HT1080 (cell line): ENCODE results near the gene TPX2. TPM values are rescaled to one million over a fixed set of nuclear protein-coding genes. Genes with fewer than 3 reads are reported as not detected.

Source experiments
- DNase-seq: peaks from one replicate; pipeline ENCODE4 v3.0.0-alpha.2; 2015; ENCODE audit warnings: low read depth
- total RNA-seq: library from RNA; depleted of rRNA; stranded (reverse); fragments of >200 nt; shearing (Covaris generic); gene quantifications from 2 replicates; pipeline ENCODE4 v1.2.3, GENCODE V29; 2014

Gene TPX2
- total RNA-seq, 1 experiment from 2014 or later: 183 TPM

DNA sequence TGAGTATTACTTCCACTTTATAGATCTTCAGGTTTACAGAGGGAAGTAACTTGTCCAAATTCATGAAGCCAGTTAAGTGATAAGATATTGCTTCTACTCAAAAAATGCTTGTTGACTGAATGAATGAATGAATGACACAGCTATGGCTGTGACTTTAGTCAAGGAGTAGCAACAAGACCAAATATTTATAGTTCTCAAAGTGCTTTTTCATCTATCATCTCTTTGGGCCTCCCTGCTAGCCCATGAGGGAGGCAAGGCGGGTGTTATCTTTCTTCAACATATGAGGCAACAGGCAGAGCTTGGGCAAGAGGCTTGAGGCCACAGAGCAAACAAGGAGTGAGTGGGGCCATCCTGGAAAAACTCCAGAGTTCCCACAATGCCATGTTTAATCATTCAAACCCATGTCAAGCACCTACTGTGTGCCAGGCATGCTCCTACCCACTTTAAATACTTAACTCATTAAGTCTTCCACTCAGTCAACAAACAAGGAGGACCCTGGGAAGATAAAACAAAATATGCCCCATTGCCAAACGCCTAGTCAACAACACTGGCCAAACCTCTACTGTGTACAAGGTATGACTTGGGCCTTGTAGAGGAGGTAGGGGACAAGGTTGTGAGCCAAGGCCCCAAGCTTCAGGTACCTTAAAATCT, 32.4 kb upstream of the TPX2 start:
- no peak for DNase-seq

DNA sequence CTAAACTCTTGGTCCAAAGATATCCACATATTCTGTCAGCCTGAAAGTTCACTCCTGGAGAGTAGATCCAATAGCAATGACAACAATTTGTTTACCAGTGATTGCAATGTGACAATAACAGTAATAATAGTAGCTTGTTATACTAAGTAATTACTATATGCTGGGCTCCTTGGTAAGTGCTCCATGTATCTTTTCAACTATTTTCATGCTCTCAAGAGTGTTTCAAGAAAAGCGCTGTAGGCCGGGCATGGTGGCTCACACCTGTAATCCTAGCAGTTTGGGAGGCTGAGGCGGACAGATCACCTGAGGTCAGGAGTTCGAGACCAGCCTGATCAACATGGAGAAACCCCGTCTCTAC, 31.9 kb upstream of the TPX2 start:
- no peak for DNase-seq

DNA sequence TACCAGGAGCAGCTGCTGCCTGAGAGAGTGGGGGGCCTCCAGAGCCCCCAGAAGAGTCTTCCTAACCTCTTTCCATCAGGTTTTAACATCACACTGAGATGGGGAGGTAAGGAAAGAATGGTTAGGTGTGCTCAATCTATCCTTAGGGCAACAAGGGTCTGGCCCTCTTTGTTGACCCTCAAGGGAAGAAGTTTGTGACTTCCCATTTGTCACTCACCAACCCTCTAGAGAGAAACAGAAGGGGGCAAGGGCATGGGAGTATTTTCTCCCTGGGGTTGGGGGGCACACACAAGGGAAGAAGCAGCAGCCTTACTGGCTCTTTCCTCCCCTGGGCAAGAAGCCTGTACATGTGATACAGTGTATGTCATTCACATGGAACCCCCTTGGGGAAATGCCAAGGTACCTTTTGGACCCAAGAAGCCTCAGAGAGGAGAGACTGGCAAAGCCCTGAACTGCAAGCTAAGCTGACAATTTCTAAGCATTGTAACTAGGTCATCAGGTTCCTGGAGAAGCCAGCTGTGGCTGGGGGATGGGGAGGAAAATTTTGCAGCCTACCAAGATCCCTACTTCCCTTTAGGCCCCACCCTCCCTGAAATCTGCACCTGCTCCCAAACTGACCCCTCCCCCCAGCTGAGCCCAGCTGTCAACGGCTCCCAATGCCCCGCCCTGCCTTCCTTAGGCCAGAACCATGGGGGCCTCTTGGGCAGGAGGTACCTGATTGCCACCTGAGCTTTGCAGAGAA, 30.9 kb upstream of the TPX2 start:
- no peak for DNase-seq

DNA sequence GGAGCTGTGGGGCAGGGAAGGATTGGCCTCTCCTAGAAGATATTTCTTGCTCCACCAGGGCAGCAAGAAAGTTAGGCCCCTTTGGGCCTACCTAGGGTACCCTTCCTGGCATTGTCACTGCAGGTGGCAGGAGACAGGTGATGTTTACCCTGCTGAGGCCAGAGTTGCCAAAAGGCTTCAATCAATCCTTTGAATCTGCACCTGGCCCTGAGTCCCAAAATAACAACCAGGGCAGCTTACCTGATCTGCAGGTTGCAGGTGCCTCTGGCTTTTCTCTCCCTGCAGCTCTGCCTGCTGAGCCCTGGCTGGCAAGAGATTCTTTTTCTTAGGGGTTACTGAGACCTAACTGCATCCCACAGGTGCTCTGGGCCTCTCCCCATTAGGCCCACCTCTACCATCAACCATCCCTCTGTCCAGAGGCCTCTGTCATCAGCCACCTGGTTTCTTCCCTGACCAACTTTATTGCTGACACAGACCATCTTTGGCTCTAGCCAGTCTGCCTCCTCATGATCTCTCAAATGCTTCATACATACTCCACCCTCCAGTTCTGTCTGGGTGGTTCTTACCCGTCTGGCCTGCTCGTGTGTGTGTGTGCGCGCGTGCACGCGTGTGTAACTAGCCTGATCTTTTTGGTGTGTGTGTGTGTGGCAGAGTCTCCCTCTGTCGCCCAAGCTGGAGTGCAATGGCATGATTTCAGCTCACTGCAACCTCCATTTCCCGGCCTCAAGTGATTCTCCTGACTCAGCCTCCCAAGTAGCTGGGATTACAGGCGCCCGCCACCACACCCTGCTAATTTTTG, 30.2 kb upstream of the TPX2 start:
- no peak for DNase-seq

DNA sequence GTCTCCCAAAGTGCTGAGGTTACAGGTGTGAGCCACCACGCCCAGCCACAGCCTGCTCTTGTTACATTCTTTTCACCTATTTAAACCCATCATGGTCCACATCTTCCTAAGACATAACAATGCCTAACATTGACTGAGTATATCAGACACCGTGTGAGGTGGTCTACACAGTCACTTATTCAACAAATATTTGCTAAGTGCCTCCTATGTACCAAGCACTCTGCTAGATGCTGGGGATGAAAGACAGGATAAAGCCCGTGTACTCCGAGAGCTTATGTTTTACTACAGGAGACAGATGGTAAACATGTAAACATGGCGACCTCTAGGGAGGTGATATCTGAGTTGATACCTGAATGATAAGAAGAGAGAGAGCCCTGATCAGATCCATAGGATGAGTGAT, 29.2 kb upstream of the TPX2 start:
- DNase-seq: no peak

DNA sequence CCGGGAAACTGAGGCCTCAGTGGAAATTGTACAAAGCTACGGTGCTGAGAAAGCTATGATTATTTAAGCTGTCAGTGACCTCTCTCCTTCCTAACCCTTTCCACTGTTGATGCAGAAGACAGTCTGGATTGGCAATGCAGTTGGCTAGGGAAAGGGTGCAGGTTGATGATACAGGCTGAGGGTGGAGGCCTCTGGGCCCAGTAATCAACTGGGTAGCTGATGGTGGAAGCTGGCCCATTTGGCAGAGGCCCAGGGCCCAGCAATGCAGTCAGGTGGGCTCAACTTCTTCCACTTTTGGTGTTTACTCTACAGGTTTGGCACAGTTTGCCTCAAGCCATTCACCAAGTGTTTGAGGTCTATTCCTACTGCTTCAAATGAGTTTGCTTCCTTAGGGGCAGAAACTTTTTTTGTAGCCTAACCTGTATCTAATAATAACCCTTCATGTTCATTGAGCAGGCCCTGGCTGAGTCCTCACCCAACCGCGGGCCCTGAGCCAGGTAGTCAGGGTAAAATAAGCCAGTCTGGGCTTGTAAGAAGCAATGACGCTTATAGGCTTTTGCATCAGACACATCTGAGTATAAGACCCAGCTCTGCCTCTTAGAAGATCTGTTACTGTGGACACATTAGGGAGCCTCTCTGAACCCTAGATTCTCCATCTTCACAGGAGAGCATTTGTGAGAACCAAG, 28.5 kb upstream of the TPX2 start:
- no peak for DNase-seq

DNA sequence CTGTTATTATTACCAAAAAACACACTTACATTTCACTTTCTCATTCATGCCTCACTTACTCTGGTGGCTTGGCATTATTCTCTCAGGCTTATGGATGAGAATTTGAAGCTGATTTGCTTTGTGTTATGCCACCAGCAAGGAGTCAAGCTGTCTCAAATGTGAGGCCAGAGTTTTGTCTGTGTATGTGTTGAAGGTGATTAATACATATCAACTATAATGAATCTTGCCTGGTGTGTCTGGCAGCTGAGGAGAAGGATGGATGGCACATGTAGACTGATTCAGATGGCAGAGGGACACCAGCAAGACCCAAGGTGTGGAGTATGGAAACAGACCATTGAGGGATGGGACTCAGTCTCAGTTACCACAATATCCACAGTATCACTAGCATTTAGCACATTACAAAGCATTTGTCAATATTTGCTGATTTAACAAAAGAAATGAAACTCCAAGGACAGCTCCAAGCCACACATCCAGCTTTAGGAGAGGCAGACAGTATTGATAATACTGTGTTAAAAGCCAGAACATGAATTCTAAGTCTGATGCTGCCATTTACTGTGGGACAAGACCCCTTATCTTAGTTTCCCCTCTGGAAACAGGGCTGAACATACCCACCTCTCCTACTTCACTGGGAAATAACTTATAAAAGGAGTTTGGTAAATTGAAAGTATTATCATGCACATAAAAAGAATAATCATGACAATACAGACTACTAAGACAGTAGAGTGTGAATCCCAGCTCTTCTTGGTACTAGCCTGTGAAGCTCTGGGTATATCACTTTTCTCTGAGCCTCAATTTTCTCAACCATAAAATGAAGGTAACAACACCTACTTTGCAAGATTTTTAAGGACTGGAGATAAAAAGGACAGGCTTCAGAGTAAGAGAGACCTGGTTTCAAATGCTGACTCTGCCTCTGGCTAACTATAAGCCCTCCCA, 27.6 kb upstream of the TPX2 start:
- DNase-seq: no peak

DNA sequence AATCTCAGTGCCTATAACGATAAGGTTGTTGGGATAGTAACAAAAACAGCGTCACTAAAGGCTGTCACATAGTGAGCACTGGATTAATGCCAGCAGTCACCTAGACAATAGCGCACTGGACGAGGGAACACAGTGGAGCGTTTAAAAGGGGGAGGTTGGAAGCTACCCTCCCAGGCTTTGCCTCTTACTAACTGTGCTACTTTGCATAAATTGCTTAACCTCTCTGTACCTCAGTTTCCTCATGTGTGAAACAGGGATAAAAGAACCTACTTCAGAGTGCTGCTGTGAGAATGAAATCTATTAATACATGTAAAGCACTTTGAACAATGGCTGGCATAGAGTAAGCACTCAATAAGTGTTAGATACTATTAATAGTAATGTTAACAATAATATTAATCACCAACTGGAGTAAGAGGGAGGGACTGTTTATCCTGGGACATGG, 27.0 kb upstream of the TPX2 start:
- no peak for DNase-seq

DNA sequence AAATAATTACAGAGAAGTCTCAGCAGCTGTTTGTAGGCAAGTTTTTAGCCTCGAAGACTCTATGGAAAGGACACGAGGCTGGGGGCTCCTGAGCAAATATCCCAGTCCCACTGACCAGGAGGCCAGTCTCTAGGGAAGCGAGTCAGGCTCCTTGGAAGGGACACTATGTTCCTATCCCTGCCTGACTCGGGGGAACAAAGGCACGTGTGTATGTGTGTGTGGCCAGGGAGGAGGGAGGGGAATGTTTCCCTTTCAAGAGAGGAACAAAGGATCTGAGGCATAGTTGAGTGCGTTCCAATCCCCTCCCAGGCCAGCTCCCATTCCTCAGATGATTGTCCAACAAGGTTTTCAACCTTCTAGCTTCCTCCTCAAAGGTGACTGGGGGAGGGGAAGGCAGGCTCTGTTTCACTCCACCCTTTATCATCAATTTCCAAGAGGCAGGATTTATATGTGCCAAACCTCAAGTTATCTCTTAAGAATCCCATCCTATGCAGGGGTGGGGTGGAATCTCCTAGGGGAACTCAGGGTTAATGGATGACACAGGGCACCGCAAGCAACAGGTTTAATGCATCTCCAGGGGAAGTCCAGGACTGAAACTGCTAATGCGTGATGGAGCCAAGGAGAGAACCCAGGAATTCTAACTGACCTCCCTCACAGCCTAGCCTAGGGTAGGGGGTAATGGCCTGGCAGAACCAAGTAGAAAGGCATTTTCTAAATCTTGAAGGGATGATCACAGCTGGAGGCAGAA, 26.4 kb upstream of the TPX2 start:
- DNase-seq: peak; percentile 95

DNA sequence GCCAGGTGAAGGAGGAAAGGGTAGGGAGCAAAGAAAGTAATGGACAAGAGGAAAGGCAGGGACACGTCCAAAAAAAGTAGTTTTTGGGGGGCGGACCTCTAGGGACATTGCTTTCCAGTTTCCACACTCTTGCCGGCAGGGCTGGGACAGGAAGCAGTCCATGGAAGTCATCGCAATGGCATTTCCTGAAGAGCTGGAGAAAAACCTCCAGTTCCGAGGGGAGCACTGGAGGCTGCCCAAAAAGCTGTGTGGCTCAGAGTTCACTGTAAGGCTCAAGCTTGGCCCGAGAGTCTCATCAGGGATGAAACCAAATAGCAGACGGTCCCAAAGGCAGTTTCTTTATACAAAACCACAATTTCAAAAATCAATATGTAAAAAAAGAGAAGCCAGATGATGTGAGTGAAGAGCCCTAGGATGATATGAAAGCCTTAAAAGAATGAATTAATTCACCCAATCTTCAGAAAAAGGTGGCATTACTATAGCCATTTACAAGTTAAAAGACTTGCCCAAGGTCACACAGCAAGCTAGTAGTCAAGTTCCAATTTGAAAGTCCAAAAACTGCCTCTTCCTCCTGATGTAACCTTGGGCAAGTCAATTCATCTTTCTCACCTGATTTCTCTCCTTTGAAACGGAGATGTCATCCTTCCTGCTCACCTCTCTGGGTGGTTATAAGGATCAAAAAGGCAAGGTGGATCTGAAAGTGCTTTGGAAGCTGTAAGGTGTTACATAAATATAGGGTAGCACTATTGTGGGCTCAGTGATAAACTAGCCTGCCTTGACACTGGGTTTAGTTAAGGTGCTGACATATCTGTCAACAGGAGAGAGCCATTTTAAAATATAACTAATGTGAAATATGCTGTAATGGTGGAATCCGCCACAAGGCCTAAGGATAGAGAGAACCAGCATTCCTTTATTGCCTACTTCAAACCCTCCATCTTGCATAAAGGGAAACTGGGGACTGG, 25.5 kb upstream of the TPX2 start:
- DNase-seq: peak; percentile 95

DNA sequence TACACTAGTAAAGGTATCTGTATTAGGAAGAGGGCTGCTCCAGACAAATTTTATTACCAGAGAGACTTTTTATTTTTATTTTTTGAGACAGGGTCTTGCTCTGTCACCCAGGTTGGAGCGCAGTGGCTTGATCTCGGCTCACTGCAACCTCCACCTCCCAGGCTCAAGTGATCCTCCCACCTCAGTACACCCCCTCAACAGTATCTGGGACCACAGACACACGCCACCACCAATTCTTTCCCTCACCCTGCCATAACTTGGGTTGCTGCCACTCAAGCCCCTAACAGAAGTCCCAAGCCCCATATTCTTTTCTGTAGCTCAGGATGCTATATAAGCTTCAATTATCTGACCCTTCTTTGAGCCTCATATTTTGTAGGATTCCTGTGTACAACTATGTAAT, 23.3 kb upstream of the TPX2 start:
- no peak for DNase-seq

DNA sequence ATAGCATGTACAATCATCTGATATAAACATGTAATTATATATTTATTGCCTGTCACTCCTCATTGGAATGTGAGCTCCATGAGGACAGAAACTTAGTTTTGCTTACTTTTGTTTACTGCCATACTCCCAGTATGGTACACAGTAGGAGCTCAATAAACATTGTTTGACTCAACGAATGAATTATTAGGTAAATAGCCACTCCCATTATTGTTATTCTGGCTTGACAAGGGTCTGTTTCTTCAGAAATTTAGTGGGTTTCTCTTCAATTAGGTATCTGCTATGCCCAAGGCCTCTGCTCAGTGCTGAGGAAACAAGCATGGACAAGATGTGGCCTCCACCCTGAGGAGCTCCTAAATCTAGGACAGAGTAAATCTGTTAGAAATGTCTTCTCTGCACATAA, 22.7 kb upstream of the TPX2 start:
- DNase-seq: no peak

DNA sequence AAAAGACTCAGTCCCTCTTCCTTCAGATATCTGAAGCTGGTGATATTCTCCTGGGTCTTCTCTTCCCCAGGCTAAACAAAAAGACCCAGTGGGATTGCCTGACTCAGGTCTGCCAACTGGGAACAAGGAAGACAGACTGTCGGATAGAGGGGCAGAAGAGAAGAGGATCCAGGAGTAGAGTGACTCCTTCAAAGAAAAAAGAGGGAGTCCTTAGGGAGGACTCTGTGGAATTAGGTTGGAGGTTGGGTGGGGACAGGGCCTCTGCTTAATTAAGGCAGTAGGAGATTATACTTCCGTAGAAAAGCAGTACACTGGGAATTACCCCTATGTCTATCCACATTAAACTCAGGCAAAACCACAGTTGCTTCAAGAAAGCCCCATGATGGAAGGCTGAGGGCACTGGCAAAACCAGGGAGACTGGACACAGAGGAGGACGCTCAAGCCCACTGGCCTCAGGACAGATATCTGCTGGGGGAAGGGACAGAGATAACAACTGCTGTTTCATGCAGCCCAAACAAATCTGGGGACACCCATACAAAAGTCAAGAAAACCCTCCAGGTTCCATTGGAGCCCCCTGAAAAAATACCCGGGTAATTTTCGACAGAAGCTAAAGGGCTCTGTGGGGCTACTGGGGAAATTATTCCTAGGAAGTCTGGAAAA, 22.1 kb upstream of the TPX2 start:
- DNase-seq: no peak

DNA sequence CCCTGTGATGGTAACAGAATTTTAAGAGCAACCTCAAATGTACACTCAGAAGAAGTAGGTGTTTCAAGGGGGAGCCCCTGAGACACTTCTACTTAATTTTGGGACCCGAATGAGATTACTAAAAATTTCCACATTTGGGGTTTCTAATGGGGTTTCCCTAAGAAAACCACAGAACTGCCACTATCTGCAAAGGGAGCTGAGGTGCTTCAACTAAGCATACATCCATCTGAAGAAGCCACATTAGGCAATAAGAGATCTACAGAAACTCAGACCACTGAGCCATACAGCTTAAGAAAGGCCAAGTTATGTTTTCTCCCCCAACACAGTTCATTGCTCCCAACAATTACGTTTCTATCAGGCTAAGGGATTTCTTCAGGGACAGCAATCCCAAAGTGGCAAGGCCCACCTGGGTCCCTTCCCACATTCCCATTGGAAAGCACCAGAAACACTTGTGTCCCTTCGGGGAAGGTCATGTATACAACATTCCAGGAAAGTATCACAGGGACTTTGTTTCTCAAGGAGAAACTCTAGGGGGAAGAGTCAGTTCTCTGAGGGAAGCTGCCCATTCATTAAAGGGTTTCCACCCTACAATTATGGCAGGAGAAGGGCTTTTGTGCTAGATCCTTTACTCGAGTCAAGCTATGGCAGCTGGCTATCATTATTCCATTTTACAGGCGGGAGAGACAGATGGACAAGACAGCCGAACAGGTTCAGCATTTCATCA, 21.4 kb upstream of the TPX2 start:
- no peak for DNase-seq

DNA sequence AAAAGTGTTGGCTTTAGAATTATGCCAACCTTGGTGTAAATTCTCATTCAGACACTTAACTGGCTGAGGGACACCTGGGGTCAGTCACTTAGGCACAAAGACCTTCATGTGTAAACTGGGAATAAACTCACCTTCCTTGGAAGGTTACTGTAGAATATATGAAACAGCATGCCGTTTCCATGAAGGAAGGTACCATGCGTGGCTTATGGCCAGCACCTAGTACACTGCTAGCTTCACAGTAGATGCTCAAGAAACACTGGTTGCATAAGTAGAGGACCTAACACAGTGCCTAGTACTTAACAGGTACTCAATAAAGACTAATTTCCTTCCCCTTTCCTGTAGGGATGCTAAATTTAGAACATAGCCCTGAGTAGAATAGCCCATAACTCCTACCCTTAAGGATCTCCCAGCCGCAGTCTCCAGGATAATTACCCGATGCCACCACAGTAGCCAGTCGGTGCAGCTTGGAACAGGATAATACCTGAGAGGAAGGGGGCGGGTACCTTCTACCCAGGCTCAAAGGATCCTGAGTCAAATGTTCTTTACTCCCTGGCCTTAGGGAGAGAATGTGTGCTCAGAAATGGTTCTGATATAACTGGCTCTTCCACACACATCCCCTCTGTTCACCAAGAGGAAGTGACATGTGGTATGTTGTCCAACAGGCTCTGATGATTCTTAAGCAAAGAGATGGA, 20.0 kb upstream of the TPX2 start:
- DNase-seq: no peak

DNA sequence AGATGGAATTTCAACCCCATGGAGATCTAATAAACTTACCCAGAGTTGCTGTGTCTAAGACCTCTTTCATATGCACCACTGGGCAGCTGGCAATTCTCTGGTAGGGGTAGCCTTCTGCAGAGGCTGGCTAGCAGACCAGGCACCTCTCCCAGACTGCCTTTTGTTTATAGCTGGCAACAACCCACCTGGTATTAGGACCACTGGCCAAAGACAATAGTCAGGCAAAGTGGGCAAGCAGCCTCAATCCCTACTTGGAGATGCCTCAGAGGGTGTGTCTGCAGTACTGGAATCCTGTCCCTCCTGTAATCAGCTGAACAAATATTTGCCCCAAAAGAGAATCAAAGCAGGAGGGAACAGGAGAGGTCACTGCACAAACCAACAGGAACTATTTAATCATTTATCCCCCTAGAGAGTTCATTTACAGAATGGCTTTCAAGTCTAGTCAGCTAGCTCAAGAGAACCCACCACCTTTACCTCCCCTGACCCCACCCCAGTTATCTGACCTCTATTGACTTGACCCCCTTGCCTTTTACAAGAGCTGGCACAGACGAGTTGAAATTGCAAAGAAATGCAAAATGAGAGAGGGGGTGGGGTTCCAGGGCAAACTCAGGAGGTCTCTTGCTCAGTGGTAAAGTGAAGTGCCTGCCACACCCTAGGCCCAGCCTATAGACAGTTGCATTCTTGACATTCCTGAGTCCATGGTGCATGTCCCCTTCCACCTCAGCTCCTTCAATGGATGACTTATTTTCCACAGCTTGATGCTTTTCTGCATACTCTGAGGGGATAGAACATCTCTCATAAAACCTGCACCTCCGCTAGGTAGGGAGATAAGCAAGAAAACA, 19.2 kb upstream of the TPX2 start:
- DNase-seq: peak; percentile 78
